GM12878 (cell line): ENCODE results near the gene ZBTB16. TPM values are rescaled to one million over a fixed set of nuclear protein-coding genes. Genes with fewer than 3 reads are reported as not detected.

Source experiments
- ATAC-seq: fragments of 200-7000 bp; cut with Tn5 transposase; 3 replicates; pipeline ENCODE4 v1.9.1; 2020; ENCODE audit warnings: mild to moderate bottlenecking, moderate library complexity
- BruUV-seq: library from RNA; stranded (reverse); fragments of 400-500 nt; replicated peaks from 2 replicates; lab custom pipeline; 2021; lab: Mats Ljungman, UMichigan
- CTCF ChIA-PET: fragments of 300-600 bp; sonication (Branson Sonifier 250); formaldehyde crosslinking; extraction: SDS; loops from one replicate; lab custom pipeline; 2021; ENCODE audit warnings: inconsistent platforms; lab: Yijun Ruan, JAX
- POLR2A ChIA-PET: fragments of 350-600 bp; formaldehyde crosslinking; extraction: SDS; loops from one replicate; lab custom pipeline; 2021; ENCODE audit warnings: inconsistent platforms; lab: Charles Lee
- RAD21 ChIA-PET: fragments of 300-600 bp; sonication (Branson Sonifier 250); formaldehyde crosslinking; loops from one replicate; lab custom pipeline; 2023; ENCODE audit warnings: antibody characterized with exemption; ENCODE audit not compliant: unreplicated experiment; lab: Charles Lee
- SMC1A ChIA-PET: fragments of 300-600 bp; sonication (Branson Sonifier 250); formaldehyde crosslinking; loops from one replicate; lab custom pipeline; 2023; ENCODE audit not compliant: unreplicated experiment, uncharacterized antibody; lab: Charles Lee
- DNase-seq: peaks from one replicate; pipeline ENCODE4 v3.0.0-alpha.2; 2011; ENCODE audit warnings: low read depth, low spot score
- FAIRE-seq: peaks from 3 replicates; lab custom pipeline; 2011; peaks lifted over from hg19 to GRCh38; lab: Jason Lieb, UNC
- H2AFZ ChIP-seq: 2 replicates; pipeline ENCODE4 v1.6.0; 2011; ENCODE audit warnings: low read depth, low read length, control low read depth; ENCODE audit not compliant: control insufficient read depth
- H3K27ac ChIP-seq: 2 replicates; pipeline ENCODE4 v1.5.1; 2011; ENCODE audit warnings: control low read depth; ENCODE audit not compliant: control insufficient read depth, insufficient read depth
- H3K27me3 ChIP-seq, 2 experiments: replicated peaks in 1 of 2; 2 replicates each; pipeline versions ENCODE4 v1.6.0 to v1.6.1; 2011; ENCODE audit warnings: low read length in 1 of 2; ENCODE audit not compliant: control insufficient read depth in 2 of 2, insufficient read depth in 2 of 2
- H3K36me3 ChIP-seq, 2 experiments: 2 replicates each; pipeline ENCODE4 v1.5.1; 2011; ENCODE audit warnings: low read length in 1 of 2; ENCODE audit not compliant: control insufficient read depth in 2 of 2, insufficient read depth in 2 of 2
- H3K4me1 ChIP-seq: 2 replicates; pipeline ENCODE4 v1.6.1; 2011; ENCODE audit warnings: mild to moderate bottlenecking, low read length, moderate library complexity, mixed read lengths; ENCODE audit not compliant: control insufficient read depth, insufficient read depth
- H3K4me2 ChIP-seq: 2 replicates; pipeline ENCODE4 v1.6.0; 2011; ENCODE audit warnings: control low read depth; ENCODE audit not compliant: control insufficient read depth, insufficient read depth
- H3K4me3 ChIP-seq: fragments of 200-600 bp; sonication (generic); 2 replicates; pipeline ENCODE4 v1.5.1; 2016
- H3K79me2 ChIP-seq: 2 replicates; pipeline ENCODE4 v1.6.0; 2011; ENCODE audit warnings: low read length; ENCODE audit not compliant: control insufficient read depth, insufficient read depth
- H3K9ac ChIP-seq: 2 replicates; pipeline ENCODE4 v1.8.0; 2011; ENCODE audit warnings: low read length, control low read depth, mixed read lengths; ENCODE audit not compliant: control insufficient read depth, insufficient read depth
- H3K9me3 ChIP-seq: replicated peaks from 3 replicates; pipeline ENCODE4 v1.5.1; 2011; ENCODE audit warnings: mild to moderate bottlenecking, low read length; ENCODE audit not compliant: control insufficient read depth, insufficient read depth
- H4K20me1 ChIP-seq: 2 replicates; pipeline ENCODE4 v1.6.0; 2011; ENCODE audit not compliant: control insufficient read depth, insufficient read depth
- CREM ChIP-seq: IDR thresholded peaks from 2 replicates; pipeline ENCODE4 v1.6.1; 2014; ENCODE audit warnings: antibody characterized with exemption, low read depth
- KDM1A ChIP-seq: fragments of 200-600 bp; sonication (generic); IDR thresholded peaks from 2 replicates; pipeline ENCODE4 v1.6.1; 2016; ENCODE audit warnings: borderline replicate concordance
- PML ChIP-seq: IDR thresholded peaks from 2 replicates; pipeline ENCODE4 v1.6.1; 2012; ENCODE audit warnings: low read length, inconsistent platforms
- ZNF622 ChIP-seq: fragments of 450-650 bp; IDR thresholded peaks from 2 replicates; pipeline ENCODE4 v1.6.1; 2017; ENCODE audit warnings: mild to moderate bottlenecking, inconsistent platforms
- WGBS: methylation state at CpG from one replicate; pipeline ENCODE4 v1.1.6; 2016; ENCODE audit warnings: low lambda C conversion rate; ENCODE audit not compliant: insufficient replicate concordance, insufficient coverage; ENCODE audit errors: missing lambda C conversion rate; 5-methylcytosine and 5-hydroxymethylcytosine counted together
- in situ Hi-C: fragments of 300-500 bp; cut with MboI; formaldehyde crosslinking; loops from 9 replicates; pipeline ENCODE4 v1.14.3; 2018; ENCODE audit warnings: mixed read lengths
- intact Hi-C: fragments of 100-400 bp; cut with micrococcal nuclease; formaldehyde crosslinking; loops from one replicate; pipeline ENCODE4 v1.14.2; 2022; ENCODE audit not compliant: unreplicated experiment
- polyA plus RNA-seq, 11 experiments: library from polyadenylated mRNA; depleted of rRNA in 4 of 11; unstranded in 6 of 11; stranded (reverse) in 5 of 11; fragments of >200 nt; fragmentation: Nextera tagmentation in 4 of 11; fragmentation: Illumina TruSeq in 1 of 11; extraction: Ambion mirVana in 4 of 11; extraction: Trizol in 1 of 11; gene quantifications; 1 replicate in 1 of 11; 2 replicates in 10 of 11; pipeline versions ENCODE4 v1.2.1 to v1.2.3, GENCODE V29; 2011 to 2016; ENCODE audit warnings: inconsistent platforms in 2 of 11, missing spikeins in 2 of 11, low read depth in 1 of 11
- total RNA-seq, 4 experiments: library from RNA; depleted of rRNA in 3 of 4; stranded (reverse); fragments of >200 nt in 3 of 4; fragmentation: Illumina TruSeq in 1 of 4; extraction: Trizol in 1 of 4; gene quantifications; 2 replicates each; pipeline versions ENCODE4 v1.2.1 to v1.2.3, GENCODE V29; 2013 to 2021

Gene ZBTB16
- total and polyA plus RNA-seq, 10 of the 15 experiments (the other 5 are each of a cell fraction or from before 2014, with no cell fraction given), result 0.38 TPM; not detected in 9

- BruUV-seq, result no TSS peak
- SMC1A ChIA-PET, result no interaction called here
- H3K27ac ChIP-seq, result no peak overlapping the region
Measured at GRCh38 chr11:114273890-114274635, 214.6 kb downstream of the ZBTB16 start.

GRCh38 chr11:114274637-114275036 lies 215.1 kb downstream of the ZBTB16 start:
- ChIA-PET POLR2A (no interaction called here), RAD21 (no interaction called here), CTCF (interaction anchor here (1.4 kb wide), 1 partner anchor 378 kb away, joined by 3 read pairs; no protein-coding TSS in a partner anchor), SMC1A (no interaction called here)
- Histone ChIP-seq H4K20me1 (no peaks in the 10 kb centered on the region), H3K36me3 (no peaks in the 10 kb centered on the region), H3K9ac (no peak overlapping the region), H2AFZ (no peak overlapping the region), H3K79me2 (no peaks in the 10 kb centered on the region), H3K27ac (no peak overlapping the region), H3K4me3 (no peak overlapping the region), H3K4me2 (no peak overlapping the region), H3K4me1 (no peaks in the 10 kb centered on the region), H3K9me3 (no peaks in the 10 kb centered on the region), H3K27me3 (peaks cover 2% of the 10 kb centered on the region in 2 experiments; a peak in 3 of 4 replicates)
- 0% methylated on average over 3 of the region's 3 CpGs for WGBS
- intact Hi-C loops, result no loop called here
- no peak for FAIRE-seq
- no TSS peak for BruUV-seq
- no peak for DNase-seq
- no peak for TF ChIP-seq ZNF622
- in situ Hi-C loops, result no loop called here
- ATAC-seq, result no peak

More at GRCh38 chr11:114273890-114274635, 214.6 kb downstream of the ZBTB16 start:
- Histone ChIP-seq H3K36me3 (no peaks in the 10 kb centered on the region), H3K4me3 (no peak overlapping the region), H2AFZ (no peak overlapping the region), H3K9ac (no peak overlapping the region), H4K20me1 (no peaks in the 10 kb centered on the region), H3K27me3 (peaks cover 2% of the 10 kb centered on the region in 2 experiments; a peak in 3 of 4 replicates), H3K4me2 (no peak overlapping the region), H3K9me3 (no peaks in the 10 kb centered on the region), H3K79me2 (no peaks in the 10 kb centered on the region), H3K4me1 (no peaks in the 10 kb centered on the region)
- RAD21 ChIA-PET, result no interaction called here
- CTCF ChIA-PET, result interaction anchor here (1.4 kb wide), 1 partner anchor 378 kb away, joined by 3 read pairs; no protein-coding TSS in a partner anchor
- FAIRE-seq (no peak), ATAC-seq (no peak), DNase-seq (no peak)
- intact Hi-C loops (no loop called here), in situ Hi-C loops (no loop called here)
- POLR2A ChIA-PET, result no interaction called here
- no peak for TF ChIP-seq PML
- TF ChIP-seq KDM1A, result no peak
- TF ChIP-seq CREM, result no peak
- WGBS, result 27% methylated on average over 5 of the region's 5 CpGs
